ENCODE data around the gene CBR1. TPM values are rescaled to one million over a fixed set of nuclear protein-coding genes. Genes with fewer than 3 reads are reported as not detected.

The CBR1 gene
- total and polyA plus RNA-seq, 2 of the 13 experiments (the other 11 are each of a cell fraction or from before 2014, with no cell fraction given), result 33.7 to 38.7 TPM

DNA sequence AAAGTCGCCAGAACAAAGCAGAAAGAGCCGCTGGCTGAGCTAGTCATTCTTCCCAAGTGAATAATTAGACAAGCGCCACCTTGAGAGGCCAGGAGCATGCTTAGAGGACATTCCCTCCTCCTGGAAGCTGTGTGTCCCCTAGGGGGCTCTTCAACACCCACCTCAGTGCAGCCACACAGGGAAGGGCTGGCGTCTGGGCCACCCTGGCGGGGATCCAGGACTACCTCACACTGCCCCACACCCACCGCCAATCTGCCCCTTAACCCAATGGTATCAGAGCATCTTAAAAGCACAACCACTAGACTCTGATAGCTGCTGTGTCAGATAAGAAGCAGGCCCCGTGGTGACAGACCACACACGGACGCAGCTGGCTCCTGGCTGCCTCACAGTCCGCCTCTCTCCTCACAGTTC, 34.4 kb upstream of the CBR1 start:
- Histone ChIP-seq H2AFZ (ENCODE audit: low read length) (no peak overlapping the region), H3K79me2 (ENCODE audit: insufficient read depth, low read length) (no peaks in the 10 kb centered on the region), H4K20me1 (ENCODE audit: insufficient read depth, low read length) (no peaks in the 10 kb centered on the region), H3K9me3 (ENCODE audit: low read length) (no peaks in the 10 kb centered on the region), H3K4me2 (ENCODE audit: low read depth, low read length) (no peak overlapping the region), H3K4me3 (replicated peaks in 1 of 3; ENCODE audit: insufficient read depth in 1 of 3, low read depth in 2 of 3, low read length in 3 of 3) (no peak overlapping the region), H3K4me1 (ENCODE audit: insufficient read depth, low read length) (peaks cover 10% of the 10 kb centered on the region; the same call in 1 of the 2 replicates), H3K27me3 (ENCODE audit: control insufficient read depth in 1 of 2, insufficient read depth in 2 of 2, low read length in 2 of 2) (no peaks in the 10 kb centered on the region), H3K9ac (ENCODE audit: insufficient read depth, low read depth, low read length) (no peak overlapping the region), H3K27ac (ENCODE audit: extremely low read length, insufficient read depth, low read length) (peak overlapping the region; percentile 36), H3K36me3 (replicated peaks in 1 of 2; ENCODE audit: control insufficient read depth in 1 of 2, insufficient read depth in 2 of 2, low read length in 2 of 2) (peaks cover 12 to 27% of the 10 kb centered on the region in 2 experiments; a peak in 4 of 5 replicates)
- intact Hi-C loops (cut with micrococcal nuclease; ENCODE audit: unreplicated experiment), result no loop called here
- TF ChIP-seq, protein P1, sequence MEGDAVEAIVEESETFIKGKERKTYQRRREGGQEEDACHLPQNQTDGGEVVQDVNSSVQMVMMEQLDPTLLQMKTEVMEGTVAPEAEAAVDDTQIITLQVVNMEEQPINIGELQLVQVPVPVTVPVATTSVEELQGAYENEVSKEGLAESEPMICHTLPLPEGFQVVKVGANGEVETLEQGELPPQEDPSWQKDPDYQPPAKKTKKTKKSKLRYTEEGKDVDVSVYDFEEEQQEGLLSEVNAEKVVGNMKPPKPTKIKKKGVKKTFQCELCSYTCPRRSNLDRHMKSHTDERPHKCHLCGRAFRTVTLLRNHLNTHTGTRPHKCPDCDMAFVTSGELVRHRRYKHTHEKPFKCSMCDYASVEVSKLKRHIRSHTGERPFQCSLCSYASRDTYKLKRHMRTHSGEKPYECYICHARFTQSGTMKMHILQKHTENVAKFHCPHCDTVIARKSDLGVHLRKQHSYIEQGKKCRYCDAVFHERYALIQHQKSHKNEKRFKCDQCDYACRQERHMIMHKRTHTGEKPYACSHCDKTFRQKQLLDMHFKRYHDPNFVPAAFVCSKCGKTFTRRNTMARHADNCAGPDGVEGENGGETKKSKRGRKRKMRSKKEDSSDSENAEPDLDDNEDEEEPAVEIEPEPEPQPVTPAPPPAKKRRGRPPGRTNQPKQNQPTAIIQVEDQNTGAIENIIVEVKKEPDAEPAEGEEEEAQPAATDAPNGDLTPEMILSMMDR (CRISPR knock-in tag; IDR thresholded peaks at IDR 0.05), result 0 out of 2 replicates have a peak, but pooled peaks have one; percentile 11
- no peak for TF ChIP-seq NR2C2 (CRISPR knock-in tag; IDR thresholded peaks at IDR 0.05; ENCODE audit: borderline replicate concordance)
- in situ Hi-C loops (cut with HindIII; ENCODE audit: extremely low pct_ligation_motif_present, low pct_unique_long_range_greater_than_20kb), result no loop called here
- peak; percentile 52 for ATAC-seq
- ChIA-PET CTCF (ENCODE audit: low intra/inter-chr PET ratio, low total read pairs) (no interaction called here), POLR2A (no interaction called here)
- DNase-seq (ENCODE audit: low spot score), result no peak
- FAIRE-seq, result no peak
- WGBS (ENCODE audit: low lambda C conversion rate), result 94% methylated on average over 6 of the region's 10 CpGs
- BruUV-seq (replicated peaks), result no TSS peak

DNA sequence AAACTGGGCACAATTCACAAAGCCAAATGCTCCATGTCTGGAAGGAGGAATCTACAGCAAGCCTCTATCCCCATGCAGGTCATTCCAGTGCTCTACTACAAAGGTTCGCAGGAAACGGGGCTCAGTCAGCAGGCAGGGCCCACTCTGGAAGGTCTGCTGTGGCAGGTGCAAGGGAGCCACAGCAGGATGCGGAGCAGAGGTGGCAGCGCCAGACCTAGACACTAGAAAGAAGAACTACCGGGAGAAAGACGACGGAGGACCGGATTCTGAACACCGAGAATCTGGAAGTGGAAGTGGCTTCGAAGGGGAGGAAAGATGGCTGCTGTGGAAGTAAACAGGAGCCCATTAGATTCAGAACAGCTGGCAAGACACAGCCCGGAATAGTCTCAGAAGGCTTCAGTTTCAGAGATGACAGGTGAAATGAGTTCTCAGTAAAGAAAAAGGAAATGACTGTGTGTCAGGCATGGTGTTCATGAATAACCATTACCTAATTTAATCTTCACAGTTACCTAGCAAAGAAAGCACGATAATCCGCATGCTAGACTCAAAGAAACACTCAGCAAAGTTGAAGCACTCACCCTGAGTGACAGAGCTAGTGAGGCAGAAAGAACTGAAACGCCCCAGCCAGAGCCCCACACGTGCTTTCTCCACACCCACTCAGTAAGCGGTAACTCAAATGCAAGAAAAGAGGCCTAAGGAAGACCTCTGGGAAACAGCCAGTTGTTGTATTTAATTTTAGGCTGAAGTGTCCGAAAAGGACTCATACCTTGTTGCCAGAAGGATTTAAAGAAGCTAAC, 30.9 kb upstream of the CBR1 start:
- ChIA-PET POLR2A (no interaction called here), CTCF (ENCODE audit: low intra/inter-chr PET ratio, low total read pairs) (no interaction called here)
- BruUV-seq (replicated peaks), result no TSS peak
- in situ Hi-C loops (cut with HindIII; ENCODE audit: extremely low pct_ligation_motif_present, low pct_unique_long_range_greater_than_20kb), result no loop called here
- Histone ChIP-seq H2AFZ (ENCODE audit: low read length) (no peak overlapping the region), H3K27ac (ENCODE audit: extremely low read length, insufficient read depth, low read length) (no peak overlapping the region), H3K9ac (ENCODE audit: insufficient read depth, low read depth, low read length) (no peak overlapping the region), H3K4me1 (ENCODE audit: insufficient read depth, low read length) (peaks cover 10% of the 10 kb centered on the region; the same call in 1 of the 2 replicates), H3K9me3 (ENCODE audit: low read length) (no peaks in the 10 kb centered on the region), H3K79me2 (ENCODE audit: insufficient read depth, low read length) (no peaks in the 10 kb centered on the region), H3K27me3 (ENCODE audit: control insufficient read depth in 1 of 2, insufficient read depth in 2 of 2, low read length in 2 of 2) (no peaks in the 10 kb centered on the region), H3K36me3 (replicated peaks in 1 of 2; ENCODE audit: control insufficient read depth in 1 of 2, insufficient read depth in 2 of 2, low read length in 2 of 2) (peaks cover 15 to 49% of the 10 kb centered on the region in 2 experiments; a peak in 4 of 5 replicates), H3K4me2 (ENCODE audit: low read depth, low read length) (no peak overlapping the region), H4K20me1 (ENCODE audit: insufficient read depth, low read length) (no peaks in the 10 kb centered on the region), H3K4me3 (replicated peaks in 1 of 3; ENCODE audit: insufficient read depth in 1 of 3, low read depth in 2 of 3, low read length in 3 of 3) (no peak overlapping the region)
- DNase-seq (ENCODE audit: low spot score) (no peak), ATAC-seq (no peak), FAIRE-seq (no peak)
- WGBS (ENCODE audit: low lambda C conversion rate), result 97% methylated on average over 17 of the region's 17 CpGs
- intact Hi-C loops (cut with micrococcal nuclease; ENCODE audit: unreplicated experiment), result no loop called here
- TF ChIP-seq, protein P2, sequence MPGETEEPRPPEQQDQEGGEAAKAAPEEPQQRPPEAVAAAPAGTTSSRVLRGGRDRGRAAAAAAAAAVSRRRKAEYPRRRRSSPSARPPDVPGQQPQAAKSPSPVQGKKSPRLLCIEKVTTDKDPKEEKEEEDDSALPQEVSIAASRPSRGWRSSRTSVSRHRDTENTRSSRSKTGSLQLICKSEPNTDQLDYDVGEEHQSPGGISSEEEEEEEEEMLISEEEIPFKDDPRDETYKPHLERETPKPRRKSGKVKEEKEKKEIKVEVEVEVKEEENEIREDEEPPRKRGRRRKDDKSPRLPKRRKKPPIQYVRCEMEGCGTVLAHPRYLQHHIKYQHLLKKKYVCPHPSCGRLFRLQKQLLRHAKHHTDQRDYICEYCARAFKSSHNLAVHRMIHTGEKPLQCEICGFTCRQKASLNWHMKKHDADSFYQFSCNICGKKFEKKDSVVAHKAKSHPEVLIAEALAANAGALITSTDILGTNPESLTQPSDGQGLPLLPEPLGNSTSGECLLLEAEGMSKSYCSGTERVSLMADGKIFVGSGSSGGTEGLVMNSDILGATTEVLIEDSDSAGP (CRISPR knock-in tag; IDR thresholded peaks at IDR 0.05; ENCODE audit: borderline replicate concordance), result no peak
- TF ChIP-seq RFX3 (CRISPR knock-in tag; IDR thresholded peaks at IDR 0.05) (no peak), MED13 (CRISPR knock-in tag; IDR thresholded peaks at IDR 0.05) (no peak), WIZ (CRISPR knock-in tag; IDR thresholded peaks at IDR 0.05) (no peak), ZNF337 (CRISPR knock-in tag; IDR thresholded peaks at IDR 0.05; ENCODE audit: borderline replicate concordance, low read depth) (no peak), SRY (CRISPR knock-in tag; IDR thresholded peaks at IDR 0.05) (no peak), SIN3B (IDR thresholded peaks at IDR 0.05; ENCODE audit: low read length) (no peak), ZNF883 (CRISPR knock-in tag; IDR thresholded peaks at IDR 0.05; ENCODE audit: not compliant biosample characterization) (no peak), ZNF749 (CRISPR knock-in tag; IDR thresholded peaks at IDR 0.05; ENCODE audit: borderline replicate concordance) (no peak)
- TF ChIP-seq, protein P3, sequence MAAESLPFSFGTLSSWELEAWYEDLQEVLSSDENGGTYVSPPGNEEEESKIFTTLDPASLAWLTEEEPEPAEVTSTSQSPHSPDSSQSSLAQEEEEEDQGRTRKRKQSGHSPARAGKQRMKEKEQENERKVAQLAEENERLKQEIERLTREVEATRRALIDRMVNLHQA (CRISPR knock-in tag; IDR thresholded peaks at IDR 0.05), result no peak
- TF ChIP-seq, protein P4, sequence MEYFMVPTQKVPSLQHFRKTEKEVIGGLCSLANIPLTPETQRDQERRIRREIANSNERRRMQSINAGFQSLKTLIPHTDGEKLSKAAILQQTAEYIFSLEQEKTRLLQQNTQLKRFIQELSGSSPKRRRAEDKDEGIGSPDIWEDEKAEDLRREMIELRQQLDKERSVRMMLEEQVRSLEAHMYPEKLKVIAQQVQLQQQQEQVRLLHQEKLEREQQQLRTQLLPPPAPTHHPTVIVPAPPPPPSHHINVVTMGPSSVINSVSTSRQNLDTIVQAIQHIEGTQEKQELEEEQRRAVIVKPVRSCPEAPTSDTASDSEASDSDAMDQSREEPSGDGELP (IDR thresholded peaks at IDR 0.05; ENCODE audit: borderline replicate concordance, low read depth), result no peak
